Measurements from ENCODE around the gene DIDO1. TPM values are rescaled to one million over a fixed set of nuclear protein-coding genes. Genes with fewer than 3 reads are reported as not detected.

The DIDO1 gene
- total and polyA plus RNA-seq, 2 of the 13 experiments (the other 11 are each of a cell fraction or from before 2014, with no cell fraction given) = 75.0 to 75.1 TPM

GRCh38 chr20:62944746-62945145, 18.4 kb upstream of the DIDO1 start:
- H3K36me3 ChIP-seq (replicated peaks in 1 of 2; ENCODE audit: control insufficient read depth in 1 of 2, insufficient read depth in 2 of 2, low read length in 2 of 2) = peaks cover 42 to 87% of the 10 kb centered on the region in 2 experiments
- H3K9ac ChIP-seq (ENCODE audit: insufficient read depth, low read depth, low read length) = no peak overlapping the region
- peaks cover 7% of the 10 kb centered on the region for H4K20me1 ChIP-seq (ENCODE audit: insufficient read depth, low read length)
- no peak overlapping the region for H3K4me2 ChIP-seq (ENCODE audit: low read depth, low read length)
- no peak for FAIRE-seq
- BruUV-seq (replicated peaks) = no TSS peak
- peaks cover 32% of the 10 kb centered on the region for H3K79me2 ChIP-seq (ENCODE audit: insufficient read depth, low read length)
- no peaks in the 10 kb centered on the region for H3K27me3 ChIP-seq (ENCODE audit: control insufficient read depth in 1 of 2, insufficient read depth in 2 of 2, low read length in 2 of 2)
- in situ Hi-C loops (cut with HindIII; ENCODE audit: extremely low pct_ligation_motif_present, low pct_unique_long_range_greater_than_20kb) = no loop called here
- no peak overlapping the region for H3K4me3 ChIP-seq (replicated peaks in 1 of 3; ENCODE audit: insufficient read depth in 1 of 3, low read depth in 2 of 3, low read length in 3 of 3)
- ATAC-seq = no peak
- intact Hi-C loops (cut with micrococcal nuclease; ENCODE audit: unreplicated experiment) = no loop called here
- H3K9me3 ChIP-seq (ENCODE audit: low read length) = no peaks in the 10 kb centered on the region
- H2AFZ ChIP-seq (ENCODE audit: low read length) = no peak overlapping the region
- POLR2A ChIA-PET = interaction anchor here (0.9 to 3.6 kb wide), 5 partner anchors 9 to 69 kb away, joined by 3 to 20 read pairs (median 3); partner anchors contain the start of gene SLC17A9
- TF ChIP-seq ZNF512 (CRISPR knock-in tag; IDR thresholded peaks at IDR 0.05) = no peak
- TF ChIP-seq HNF1B (CRISPR knock-in tag; IDR thresholded peaks at IDR 0.05) = no peak
- TF ChIP-seq IRF2 (CRISPR knock-in tag; IDR thresholded peaks at IDR 0.05) = no peak
- no peak for TF ChIP-seq ZNF337 (CRISPR knock-in tag; IDR thresholded peaks at IDR 0.05; ENCODE audit: borderline replicate concordance, low read depth)
- TF ChIP-seq RORA (CRISPR knock-in tag; IDR thresholded peaks at IDR 0.05) = no peak
- no peak for TF ChIP-seq ATRX (CRISPR knock-in tag; IDR thresholded peaks at IDR 0.05; ENCODE audit: borderline replicate concordance)
- DNase-seq (ENCODE audit: low spot score) = no peak
- H3K27ac ChIP-seq (ENCODE audit: extremely low read length, insufficient read depth, low read length) = no peak overlapping the region
- peaks cover 27% of the 10 kb centered on the region for H3K4me1 ChIP-seq (ENCODE audit: insufficient read depth, low read length)
- WGBS (ENCODE audit: low lambda C conversion rate) = 99% methylated on average over 10 of the region's 10 CpGs
- CTCF ChIA-PET (ENCODE audit: low intra/inter-chr PET ratio, low total read pairs) = no interaction called here

All from HepG2 (cell line).